K562 (cell line): Measurements from ENCODE around the gene CLTC. TPM values are rescaled to one million over a fixed set of nuclear protein-coding genes. Genes with fewer than 3 reads are reported as not detected.

Experiments used
- ATAC-seq: fragments of 200-7000 bp; cut with Tn5 transposase; 3 replicates; pipeline ENCODE4 v1.9.1; 2020; ENCODE audit warnings: moderate library complexity
- BruUV-seq: library from RNA; stranded (reverse); fragments of 400-500 nt; replicated peaks from 2 replicates; lab custom pipeline; 2021; lab: Mats Ljungman, UMichigan
- CTCF ChIA-PET: fragments of 300-600 bp; formaldehyde crosslinking; extraction: SDS; loops from one replicate; lab custom pipeline; 2021; ENCODE audit warnings: low intra/inter-chr PET ratio; lab: Yijun Ruan, JAX
- POLR2A ChIA-PET: fragments of 300-600, 350-650 bp; sonication (Branson Sonifier 250); formaldehyde crosslinking; extraction: SDS; loops from one replicate; lab custom pipeline; 2021; ENCODE audit warnings: antibody characterized with exemption, inconsistent platforms; lab: Yijun Ruan, JAX
- DNase-seq, 4 experiments: peaks; one replicate each; pipeline versions ENCODE4 v3.0.0 to v3.0.0-alpha.2; 2011 to 2018; ENCODE audit warnings: low spot score in 3 of 4, mixed read lengths in 3 of 4; ENCODE audit errors: extremely low read depth in 1 of 4
- FAIRE-seq: peaks from 2 replicates; lab custom pipeline; 2011; peaks lifted over from hg19 to GRCh38; lab: Jason Lieb, UNC
- H2AFZ ChIP-seq: 2 replicates; pipeline ENCODE4 v1.6.0; 2011; ENCODE audit warnings: low read depth, low read length, control low read depth, inconsistent platforms
- H3K27ac ChIP-seq: fragments of 200-600 bp; 3 replicates; pipeline ENCODE4 v1.8.0; 2011; ENCODE audit warnings: low read depth, mild to moderate bottlenecking, control low read depth, inconsistent platforms, low read length, moderate library complexity, mixed read lengths; ENCODE audit errors: extremely low read depth
- H3K27me3 ChIP-seq, 2 experiments: fragments of 300-600 bp in 1 of 2; 2 replicates in 1 of 2; 3 replicates in 1 of 2; pipeline versions ENCODE4 v1.6.0 to v1.8.0; 2011; ENCODE audit warnings: inconsistent platforms in 2 of 2, low read length in 2 of 2, mild to moderate bottlenecking in 1 of 2, mixed read lengths in 1 of 2, moderate library complexity in 1 of 2; ENCODE audit not compliant: control insufficient read depth in 2 of 2, insufficient read depth in 2 of 2
- H3K36me3 ChIP-seq: fragments of 300-600 bp; 3 replicates; pipeline ENCODE4 v1.8.0; 2011; ENCODE audit warnings: mild to moderate bottlenecking, low read length, inconsistent platforms; ENCODE audit not compliant: control insufficient read depth, insufficient read depth
- H3K4me1 ChIP-seq, 2 experiments: fragments of 200-600 bp in 1 of 2; replicated peaks in 1 of 2; 2 replicates in 1 of 2; 3 replicates in 1 of 2; pipeline versions ENCODE4 v1.5.1 to v1.8.0; 2011; ENCODE audit warnings: inconsistent platforms in 2 of 2, low read length in 2 of 2, mild to moderate bottlenecking in 1 of 2, mixed read lengths in 1 of 2, moderate library complexity in 1 of 2; ENCODE audit not compliant: control insufficient read depth in 2 of 2, insufficient read depth in 2 of 2
- H3K4me2 ChIP-seq: 2 replicates; pipeline ENCODE4 v1.6.1; 2011; ENCODE audit warnings: low read length, control low read depth, inconsistent platforms, mixed read lengths; ENCODE audit not compliant: insufficient read depth
- H3K4me3 ChIP-seq: fragments of 200-600 bp; sonication (generic), shearing (Covaris generic); 2 replicates; pipeline ENCODE4 v1.5.1; 2016; ENCODE audit warnings: control low read depth, inconsistent platforms
- H3K79me2 ChIP-seq: fragments of 200-600 bp; 3 replicates; pipeline ENCODE4 v1.8.0; 2011; ENCODE audit warnings: low read length, inconsistent platforms; ENCODE audit not compliant: control insufficient read depth, insufficient read depth
- H3K9ac ChIP-seq, 2 experiments: 2 replicates each; pipeline versions ENCODE4 v1.6.0 to v1.6.1; 2011; ENCODE audit warnings: low read depth in 2 of 2, low read length in 2 of 2, control low read depth in 1 of 2, inconsistent platforms in 1 of 2, mild to moderate bottlenecking in 1 of 2, mixed read lengths in 1 of 2; ENCODE audit not compliant: insufficient read depth in 1 of 2
- H3K9me1 ChIP-seq: one replicate; pipeline ENCODE4 v1.6.0; 2011; ENCODE audit warnings: inconsistent platforms, mild to moderate bottlenecking, low read length, moderate library complexity; ENCODE audit not compliant: control insufficient read depth, insufficient read depth
- H3K9me3 ChIP-seq: replicated peaks from 2 replicates; pipeline ENCODE4 v1.5.1; 2011; ENCODE audit warnings: low read depth, low read length, inconsistent platforms; ENCODE audit not compliant: control insufficient read depth, insufficient read depth
- H4K20me1 ChIP-seq: replicated peaks from 2 replicates; pipeline ENCODE4 v1.6.1; 2011; ENCODE audit warnings: low read length, inconsistent platforms, mixed read lengths; ENCODE audit not compliant: control insufficient read depth, insufficient read depth
- BMI1 ChIP-seq: fragments of 150-350 bp; IDR thresholded peaks from 2 replicates; pipeline ENCODE4 v1.6.1; 2014; ENCODE audit warnings: low read length
- CEBPZ ChIP-seq: fragments of 150-350 bp; IDR thresholded peaks from 2 replicates; pipeline ENCODE4 v1.6.1; 2014; ENCODE audit warnings: low read depth, mild to moderate bottlenecking, low read length, borderline replicate concordance
- CGGBP1 ChIP-seq: fragments of 250-450 bp; sonication (Bioruptor Pico); IDR thresholded peaks from 2 replicates; pipeline ENCODE4 v1.9.0; 2021; ENCODE audit warnings: mild to moderate bottlenecking
- MEIS2 ChIP-seq: fragments of 450-650 bp; IDR thresholded peaks from 2 replicates; pipeline ENCODE4 v1.6.1; 2014; ENCODE audit warnings: mild to moderate bottlenecking; ENCODE audit not compliant: partially characterized antibody
- MTA3 ChIP-seq: fragments of 450-650 bp; formaldehyde crosslinking; IDR thresholded peaks from 2 replicates; pipeline ENCODE4 v1.6.1; 2017; ENCODE audit warnings: mild to moderate bottlenecking, borderline replicate concordance
- NFATC3 ChIP-seq: fragments of 450-650 bp; IDR thresholded peaks from 2 replicates; pipeline ENCODE4 v1.6.1; 2017; ENCODE audit warnings: mild to moderate bottlenecking
- POU5F1 ChIP-seq: fragments of 150-350 bp; IDR thresholded peaks from 2 replicates; pipeline ENCODE4 v1.6.1; 2014; ENCODE audit warnings: borderline replicate concordance, low read length, low read depth, mild to moderate bottlenecking; ENCODE audit not compliant: partially characterized antibody
- SMARCA5 ChIP-seq: fragments of 450-650 bp; IDR thresholded peaks from 2 replicates; pipeline ENCODE4 v1.6.1; 2016
- TEAD2 ChIP-seq: fragments of 450-650 bp; IDR thresholded peaks from 2 replicates; pipeline ENCODE4 v1.6.1; 2016; ENCODE audit warnings: missing genetic modification characterization, control low read depth, missing compliant biosample characterization
- U2AF2 ChIP-seq: fragments of 200-400 bp; formaldehyde crosslinking; optimal IDR thresholded peaks from 2 replicates; pipeline ENCODE3; 2017; ENCODE audit warnings: low read depth, mild to moderate bottlenecking, low read length
- WGBS: fragments of 100-300 bp; shearing (Covaris generic); methylation state at CpG from one replicate; pipeline ENCODE4 v1.1.6; 2016; ENCODE audit warnings: low coverage, mixed read lengths; ENCODE audit not compliant: insufficient coverage; ENCODE audit errors: missing lambda C conversion rate; 5-methylcytosine and 5-hydroxymethylcytosine counted together
- in situ Hi-C: fragments of 300-500 bp; cut with MboI; formaldehyde crosslinking; loops from 4 replicates; pipeline ENCODE4 v1.15.0; 2018; ENCODE audit warnings: inconsistent platforms, mixed read lengths
- intact Hi-C: fragments of 100-400 bp; cut with micrococcal nuclease; formaldehyde crosslinking; loops from 2 replicates; pipeline ENCODE4 v1.14.2; 2022
- polyA plus RNA-seq, 8 experiments: library from polyadenylated mRNA; depleted of rRNA in 4 of 8; stranded (reverse) in 5 of 8; unstranded in 3 of 8; fragments of >200 nt; fragmentation: Nextera tagmentation in 2 of 8; fragmentation: Illumina TruSeq in 1 of 8; extraction: Ambion mirVana in 2 of 8; extraction: Trizol in 1 of 8; gene quantifications; 2 replicates each; pipeline versions ENCODE4 v1.2.1 to v1.2.3, GENCODE V29; 2011 to 2014; ENCODE audit warnings: inconsistent platforms in 1 of 8, missing spikeins in 1 of 8
- total RNA-seq, 7 experiments: library from RNA; depleted of rRNA in 6 of 7; stranded (reverse); fragments of >200 nt in 6 of 7; fragmentation: Illumina TruSeq in 2 of 7; extraction: Trizol in 2 of 7; gene quantifications; 2 replicates each; pipeline versions ENCODE4 v1.2.1 to v1.2.3, GENCODE V29; 2011 to 2021; ENCODE audit warnings: low replicate concordance in 1 of 7
- TF ChIP-seq, protein P1 (sequence below): sonication (generic); formaldehyde crosslinking; IDR thresholded peaks from 2 replicates; pipeline ENCODE4 v1.8.0; 2022; ENCODE audit warnings: mild to moderate bottlenecking, missing genetic modification reagents
- TF ChIP-seq, protein P2 (sequence below): sonication (generic); formaldehyde crosslinking; IDR thresholded peaks from 2 replicates; pipeline ENCODE4 v1.8.0; 2023; ENCODE audit warnings: mild to moderate bottlenecking, missing genetic modification reagents

Gene CLTC
- total and polyA plus RNA-seq, 9 of the 15 experiments (the other 6 are each of a cell fraction or from before 2014, with no cell fraction given), result 115 to 267 (median 174) TPM

DNA sequence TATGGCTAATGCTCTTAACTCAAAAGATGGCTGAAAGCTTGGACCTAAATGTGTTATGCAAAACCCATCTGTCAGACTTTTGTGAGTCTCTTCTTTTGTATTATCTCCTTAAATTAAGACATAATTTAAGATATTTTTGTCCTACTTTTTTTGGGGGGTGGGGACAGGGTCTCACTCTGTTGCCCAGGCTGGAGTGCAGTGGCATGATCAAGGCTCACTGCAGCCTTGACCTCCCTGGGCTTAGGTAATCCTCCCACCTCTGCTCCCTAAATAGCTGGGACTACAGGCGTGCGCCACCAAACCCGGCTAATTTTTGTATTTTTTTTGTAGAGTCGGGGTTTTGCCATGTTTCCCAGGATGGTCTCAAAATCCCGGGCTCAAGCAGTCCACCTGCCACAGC, 7.1 kb downstream of the CLTC start:
- in situ Hi-C loops, result no loop called here
- H3K9me3 ChIP-seq, result no peaks in the 10 kb centered on the region
- H3K27ac ChIP-seq, result no peak overlapping the region
- FAIRE-seq, result no peak
- ATAC-seq, result no peak
- no peaks in the 10 kb centered on the region for H3K9me1 ChIP-seq
- no peak overlapping the region for H3K9ac ChIP-seq
- no peak overlapping the region for H3K4me2 ChIP-seq
- ChIA-PET CTCF (no interaction called here), POLR2A (interaction anchor here (0.8 to 0.9 kb wide), 2 partner anchors 8 to 61 kb away, joined by 3 to 4 read pairs; no protein-coding TSS in a partner anchor)
- peaks cover 49% of the 10 kb centered on the region for H4K20me1 ChIP-seq
- no peaks in the 10 kb centered on the region for H3K27me3 ChIP-seq
- H3K4me1 ChIP-seq, result peaks cover 19 to 30% of the 10 kb centered on the region in 2 experiments; a peak in 4 of 5 replicates
- no TSS peak for BruUV-seq
- H3K36me3 ChIP-seq, result peaks cover 83% of the 10 kb centered on the region
- WGBS, result 86% methylated on average over 5 of the region's 5 CpGs
- DNase-seq, result no peak
- intact Hi-C loops, result no loop called here
- no peak overlapping the region for H3K4me3 ChIP-seq
- no peak overlapping the region for H2AFZ ChIP-seq
- H3K79me2 ChIP-seq, result peaks cover 100% of the 10 kb centered on the region
- TF ChIP-seq, protein P1, sequence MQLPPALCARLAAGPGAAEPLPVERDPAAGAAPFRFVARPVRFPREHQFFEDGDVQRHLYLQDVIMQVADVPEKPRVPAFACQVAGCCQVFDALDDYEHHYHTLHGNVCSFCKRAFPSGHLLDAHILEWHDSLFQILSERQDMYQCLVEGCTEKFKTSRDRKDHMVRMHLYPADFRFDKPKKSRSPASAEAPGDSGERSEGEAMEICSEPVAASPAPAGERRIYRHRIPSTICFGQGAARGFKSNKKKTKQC, result no peak
- TF ChIP-seq CGGBP1 (no peak), MEIS2 (no peak), BMI1 (no peak), CEBPZ (no peak), TEAD2 (tag) (no peak), POU5F1 (no peak), SMARCA5 (no peak), NFATC3 (no peak), MTA3 (no peak), U2AF2 (no peak)
- TF ChIP-seq, protein P2, sequence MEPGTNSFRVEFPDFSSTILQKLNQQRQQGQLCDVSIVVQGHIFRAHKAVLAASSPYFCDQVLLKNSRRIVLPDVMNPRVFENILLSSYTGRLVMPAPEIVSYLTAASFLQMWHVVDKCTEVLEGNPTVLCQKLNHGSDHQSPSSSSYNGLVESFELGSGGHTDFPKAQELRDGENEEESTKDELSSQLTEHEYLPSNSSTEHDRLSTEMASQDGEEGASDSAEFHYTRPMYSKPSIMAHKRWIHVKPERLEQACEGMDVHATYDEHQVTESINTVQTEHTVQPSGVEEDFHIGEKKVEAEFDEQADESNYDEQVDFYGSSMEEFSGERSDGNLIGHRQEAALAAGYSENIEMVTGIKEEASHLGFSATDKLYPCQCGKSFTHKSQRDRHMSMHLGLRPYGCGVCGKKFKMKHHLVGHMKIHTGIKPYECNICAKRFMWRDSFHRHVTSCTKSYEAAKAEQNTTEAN (CRISPR knock-in tag), result no peak
